Transverse colon (tissue), 3 donors: Measurements from ENCODE around the gene REM2.

Source experiments
- CTCF ChIP-seq, 5 experiments: fragments of 200-600 bp in 3 of 5; fragments of 450-650 bp in 2 of 5; sonication (generic) in 3 of 5; IDR thresholded peaks; 1 replicate in 2 of 5; 2 replicates in 3 of 5; pipeline ENCODE4 v1.5.1; 2016 to 2017; ENCODE audit warnings: antibody characterized with exemption in 5 of 5, inconsistent platforms in 3 of 5, mild to moderate bottlenecking in 2 of 5, moderate library complexity in 1 of 5
- EP300 ChIP-seq: sonication (generic); formaldehyde crosslinking; IDR thresholded peaks from one replicate; pipeline ENCODE4 v1.6.1; 2017; ENCODE audit warnings: antibody characterized with exemption, low read depth

- no peak for TF ChIP-seq CTCF (IDR thresholded peaks at IDR 0.05)
- no peak for TF ChIP-seq EP300
Measured at GRCh38 chr14:22841311-22841710, 41.7 kb upstream of the REM2 start.
